ENCODE results near the gene LOC101059915.

LOC101059915 gene

DNA sequence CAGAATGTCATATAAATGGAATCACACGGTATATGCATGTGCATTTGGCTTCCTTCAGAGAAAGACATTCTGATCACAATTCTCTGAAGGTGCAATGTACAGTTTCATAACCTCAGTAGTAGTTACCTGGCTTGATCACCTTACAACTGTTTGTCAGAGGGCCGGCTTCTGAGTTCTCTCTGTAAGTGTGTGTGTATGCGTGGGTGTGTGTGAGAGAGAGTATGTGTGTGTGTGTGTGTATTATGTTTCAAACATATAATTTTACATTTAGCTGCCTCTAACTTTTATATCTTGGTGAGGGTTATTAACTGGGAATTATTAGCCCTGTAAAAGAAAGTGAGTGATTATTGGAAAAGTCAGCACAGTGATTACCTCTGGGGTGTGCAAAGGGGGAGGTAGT is 8.0 kb upstream of the LOC101059915 start:
- no peaks in the 10 kb centered on the region for H3F3A ChIP-seq (ENCODE audit: insufficient read depth)
- H3K79me2 ChIP-seq (ENCODE audit: insufficient read depth, low read length) = no peaks in the 10 kb centered on the region
- H3K4me3 ChIP-seq (ENCODE audit: insufficient read depth, low read length, poor library complexity, severe bottlenecking) = no peak overlapping the region
- H4K20me1 ChIP-seq (ENCODE audit: low read depth, low read length) = no peaks in the 10 kb centered on the region
- no peak overlapping the region for H3K4me2 ChIP-seq (ENCODE audit: low read depth, low read length, poor library complexity, severe bottlenecking)
- H3K9ac ChIP-seq (ENCODE audit: low read length) = no peak overlapping the region
- no peak overlapping the region for H2AFZ ChIP-seq (ENCODE audit: low read depth, low read length, severe bottlenecking)
- no peaks in the 10 kb centered on the region for H3K9me3 ChIP-seq (ENCODE audit: insufficient read depth, low read length)
- TF ChIP-seq, protein P1, sequence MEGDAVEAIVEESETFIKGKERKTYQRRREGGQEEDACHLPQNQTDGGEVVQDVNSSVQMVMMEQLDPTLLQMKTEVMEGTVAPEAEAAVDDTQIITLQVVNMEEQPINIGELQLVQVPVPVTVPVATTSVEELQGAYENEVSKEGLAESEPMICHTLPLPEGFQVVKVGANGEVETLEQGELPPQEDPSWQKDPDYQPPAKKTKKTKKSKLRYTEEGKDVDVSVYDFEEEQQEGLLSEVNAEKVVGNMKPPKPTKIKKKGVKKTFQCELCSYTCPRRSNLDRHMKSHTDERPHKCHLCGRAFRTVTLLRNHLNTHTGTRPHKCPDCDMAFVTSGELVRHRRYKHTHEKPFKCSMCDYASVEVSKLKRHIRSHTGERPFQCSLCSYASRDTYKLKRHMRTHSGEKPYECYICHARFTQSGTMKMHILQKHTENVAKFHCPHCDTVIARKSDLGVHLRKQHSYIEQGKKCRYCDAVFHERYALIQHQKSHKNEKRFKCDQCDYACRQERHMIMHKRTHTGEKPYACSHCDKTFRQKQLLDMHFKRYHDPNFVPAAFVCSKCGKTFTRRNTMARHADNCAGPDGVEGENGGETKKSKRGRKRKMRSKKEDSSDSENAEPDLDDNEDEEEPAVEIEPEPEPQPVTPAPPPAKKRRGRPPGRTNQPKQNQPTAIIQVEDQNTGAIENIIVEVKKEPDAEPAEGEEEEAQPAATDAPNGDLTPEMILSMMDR (IDR thresholded peaks at IDR 0.05; ENCODE audit: insufficient read depth, low read length, poor library complexity, severe bottlenecking) = no peak
- no peak for TF ChIP-seq EZH2phosphoT487 (conservative IDR thresholded peaks at IDR 0.05; ENCODE audit: low read length)
- H3K36me3 ChIP-seq (ENCODE audit: low read length) = no peaks in the 10 kb centered on the region
- H3K27ac ChIP-seq (ENCODE audit: low read depth, low read length) = no peak overlapping the region
- no peaks in the 10 kb centered on the region for H3K9me2 ChIP-seq (replicated peaks; ENCODE audit: insufficient read depth, low read length)
- no peaks in the 10 kb centered on the region for H3K27me3 ChIP-seq (ENCODE audit: low read length)

GRCh38 chrX:71659959-71660358 is 7.4 kb upstream of the LOC101059915 start:
- Histone ChIP-seq H3K9me3 (ENCODE audit: insufficient read depth, low read length) (no peaks in the 10 kb centered on the region), H4K20me1 (ENCODE audit: low read depth, low read length) (no peaks in the 10 kb centered on the region), H3K4me2 (ENCODE audit: low read depth, low read length, poor library complexity, severe bottlenecking) (no peak overlapping the region), H3F3A (ENCODE audit: insufficient read depth) (no peaks in the 10 kb centered on the region), H3K9ac (ENCODE audit: low read length) (no peak overlapping the region), H3K4me3 (ENCODE audit: insufficient read depth, low read length, poor library complexity, severe bottlenecking) (no peak overlapping the region), H3K36me3 (ENCODE audit: low read length) (no peaks in the 10 kb centered on the region), H3K27me3 (ENCODE audit: low read length) (no peaks in the 10 kb centered on the region), H2AFZ (ENCODE audit: low read depth, low read length, severe bottlenecking) (no peak overlapping the region), H3K79me2 (ENCODE audit: insufficient read depth, low read length) (no peaks in the 10 kb centered on the region), H3K9me2 (replicated peaks; ENCODE audit: insufficient read depth, low read length) (no peaks in the 10 kb centered on the region), H3K27ac (ENCODE audit: low read depth, low read length) (no peak overlapping the region)
- TF ChIP-seq, protein P1 (IDR thresholded peaks at IDR 0.05; ENCODE audit: insufficient read depth, low read length, poor library complexity, severe bottlenecking) = no peak
- no peak for TF ChIP-seq EZH2phosphoT487 (conservative IDR thresholded peaks at IDR 0.05; ENCODE audit: low read length)

GRCh38 chrX:71660562-71661416 is 6.6 kb upstream of the LOC101059915 start:
- H2AFZ ChIP-seq (ENCODE audit: low read depth, low read length, severe bottlenecking) = no peak overlapping the region
- H3K4me2 ChIP-seq (ENCODE audit: low read depth, low read length, poor library complexity, severe bottlenecking) = no peak overlapping the region
- no peaks in the 10 kb centered on the region for H3F3A ChIP-seq (ENCODE audit: insufficient read depth)
- H3K9me3 ChIP-seq (ENCODE audit: insufficient read depth, low read length) = no peaks in the 10 kb centered on the region
- H3K9me2 ChIP-seq (replicated peaks; ENCODE audit: insufficient read depth, low read length) = no peaks in the 10 kb centered on the region
- no peaks in the 10 kb centered on the region for H4K20me1 ChIP-seq (ENCODE audit: low read depth, low read length)
- H3K4me3 ChIP-seq (ENCODE audit: insufficient read depth, low read length, poor library complexity, severe bottlenecking) = no peak overlapping the region
- no peak for TF ChIP-seq EZH2phosphoT487 (conservative IDR thresholded peaks at IDR 0.05; ENCODE audit: low read length)
- TF ChIP-seq, protein P1 (IDR thresholded peaks at IDR 0.05; ENCODE audit: insufficient read depth, low read length, poor library complexity, severe bottlenecking) = no peak
- no peak overlapping the region for H3K9ac ChIP-seq (ENCODE audit: low read length)
- H3K27me3 ChIP-seq (ENCODE audit: low read length) = no peaks in the 10 kb centered on the region
- no peaks in the 10 kb centered on the region for H3K79me2 ChIP-seq (ENCODE audit: insufficient read depth, low read length)
- H3K36me3 ChIP-seq (ENCODE audit: low read length) = no peaks in the 10 kb centered on the region
- no peak overlapping the region for H3K27ac ChIP-seq (ENCODE audit: low read depth, low read length)

Data from SU-DHL-6 (cell line).